ENCODE measurements around the gene HNRNPA3.
"Not testable (repeated sequence)": the region's sequence is repeated elsewhere in the genome, so short reads cannot be mapped to it uniquely, and the experiment has no call there.

The HNRNPA3 gene

GRCh38 chr2:177188482-177189469 is 23.8 kb upstream of the HNRNPA3 start:
- no peak for DNase-seq

GRCh38 chr2:177190941-177191340 is 21.7 kb upstream of the HNRNPA3 start:
- no peak for DNase-seq

- no peak for DNase-seq
Observed at GRCh38 chr2:177192788-177193187, 19.8 kb upstream of the HNRNPA3 start.

DNA sequence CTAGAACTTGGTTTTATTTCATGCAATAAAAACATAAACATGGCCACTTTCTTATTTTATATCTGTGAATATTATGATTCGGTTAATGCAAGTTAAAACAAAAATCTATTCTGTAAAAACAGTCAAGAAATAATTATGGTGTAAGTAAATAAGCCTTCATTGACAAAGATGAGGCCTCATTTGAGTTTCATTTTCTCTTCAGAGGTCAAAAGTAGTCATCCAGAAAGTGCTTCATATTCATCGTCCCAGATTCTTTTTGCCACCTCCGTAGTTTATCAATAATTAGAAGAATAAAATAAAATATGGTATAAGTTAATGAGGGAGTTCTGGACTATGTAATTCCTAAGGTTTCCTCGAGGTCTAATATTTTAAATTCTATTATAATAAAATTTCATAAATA is 19.4 kb upstream of the HNRNPA3 start:
- DNase-seq = no peak

- no peak for DNase-seq
Observed at GRCh38 chr2:177195194-177195593, 17.4 kb upstream of the HNRNPA3 start.

- not testable (repeated sequence) for DNase-seq
Observed at GRCh38 chr2:177200419-177200818, 12.2 kb upstream of the HNRNPA3 start.

GRCh38 chr2:177201919-177202346 is 10.7 kb upstream of the HNRNPA3 start:
- DNase-seq = no peak

- no peak for DNase-seq
Observed at GRCh38 chr2:177204417-177204816, 8.2 kb upstream of the HNRNPA3 start.

DNA sequence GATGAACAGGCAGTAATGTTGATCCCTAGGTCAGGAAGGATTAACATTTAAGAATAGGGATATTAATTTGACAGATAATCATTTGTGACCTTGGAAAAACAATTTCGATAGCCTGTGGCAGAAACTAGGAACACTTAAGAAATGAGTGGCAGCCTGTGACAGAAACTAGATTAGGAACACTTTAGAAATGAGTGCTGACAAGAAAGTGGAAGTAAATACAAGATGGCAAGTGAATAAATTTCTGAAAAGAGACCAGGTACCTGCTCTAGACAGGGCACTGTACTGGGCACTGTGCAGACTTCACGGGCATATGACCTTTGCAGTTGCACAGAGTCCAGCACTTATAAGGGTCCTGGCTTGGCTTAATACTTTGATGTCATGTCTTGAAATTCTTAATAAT is 5.5 kb upstream of the HNRNPA3 start:
- no peak for DNase-seq

DNA sequence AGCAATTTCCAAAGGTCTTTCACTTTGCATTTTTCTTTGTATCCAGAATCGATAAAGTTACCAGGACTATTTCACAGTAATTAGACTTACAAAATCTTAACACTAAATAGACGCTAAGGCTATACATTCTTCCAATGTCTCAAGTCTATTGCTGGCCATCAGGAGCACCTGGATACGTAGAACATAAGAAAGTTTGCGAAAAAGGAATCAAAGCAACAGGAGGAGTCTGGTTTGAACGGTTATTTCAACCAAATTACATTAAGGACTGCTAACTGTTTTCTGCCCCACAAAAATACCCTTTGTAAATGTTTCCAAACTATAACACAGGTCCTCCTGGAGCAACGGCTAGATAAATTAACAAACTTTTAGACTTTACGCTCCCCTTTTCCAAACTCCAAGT is 1.4 kb upstream of the HNRNPA3 start:
- DNase-seq = no peak

DNA sequence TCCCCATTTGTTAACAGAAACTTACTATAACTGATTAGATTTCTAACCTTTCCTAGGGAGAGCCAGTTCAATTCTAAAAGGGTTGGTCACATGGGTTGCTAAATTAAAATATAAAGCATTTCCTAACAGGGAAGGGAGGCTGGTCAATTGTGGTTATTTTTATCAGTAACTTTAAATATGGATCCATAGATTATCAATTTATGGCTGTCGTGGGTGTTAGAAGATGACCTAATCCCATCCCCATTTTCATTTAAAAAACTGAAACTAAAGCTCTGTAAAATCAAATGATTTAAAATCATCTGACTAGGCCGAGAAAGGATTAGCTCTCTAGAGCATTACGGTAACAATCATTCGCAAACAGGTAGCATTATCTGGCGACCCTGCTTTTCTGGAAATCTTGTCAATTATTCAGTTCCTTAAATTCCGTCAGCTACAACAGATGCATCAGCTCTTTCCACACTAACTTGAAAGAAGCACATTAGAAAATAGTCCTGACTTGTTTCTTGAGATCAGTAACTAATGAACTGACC is 953 bp upstream of the HNRNPA3 start:
- DNase-seq = no peak

GRCh38 chr2:177212891-177213856 is 580 bp downstream of the HNRNPA3 start:
- peak; percentile 66 to 86 for DNase-seq

DNA sequence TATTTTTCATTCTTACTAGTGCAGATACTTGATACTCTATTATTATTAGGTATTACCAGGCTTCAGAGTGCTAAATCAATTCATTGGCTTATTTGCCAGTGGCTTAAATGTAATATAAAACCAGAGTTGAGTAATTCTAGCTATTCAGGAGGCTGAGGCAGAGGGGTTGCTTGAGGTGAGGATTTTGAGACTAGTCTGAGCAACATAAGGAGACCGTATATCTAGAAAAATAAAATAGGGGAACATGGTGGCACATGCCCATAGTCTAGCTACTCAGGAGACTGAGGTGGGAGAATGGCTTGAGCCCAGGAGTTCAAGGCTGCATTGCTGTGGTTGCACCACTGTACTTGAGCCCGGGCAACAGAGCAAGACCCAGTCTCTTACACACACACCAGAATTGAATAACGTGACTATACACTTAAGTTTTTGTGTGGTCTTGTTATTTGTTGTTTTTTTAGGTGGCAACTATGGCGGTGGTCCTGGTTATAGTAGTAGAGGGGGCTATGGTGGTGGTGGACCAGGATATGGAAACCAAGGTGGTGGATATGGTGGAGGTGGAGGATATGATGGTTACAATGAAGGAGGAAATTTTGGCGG is 4.8 kb downstream of the HNRNPA3 start:
- no peak for DNase-seq

- not testable (repeated sequence) for DNase-seq
Observed at GRCh38 chr2:177219787-177220186, 7.2 kb downstream of the HNRNPA3 start.

- no peak for DNase-seq
Observed at GRCh38 chr2:177221534-177221933, 8.9 kb downstream of the HNRNPA3 start.

GRCh38 chr2:177221970-177222369 is 9.4 kb downstream of the HNRNPA3 start:
- no peak for DNase-seq

GRCh38 chr2:177223436-177223835 is 10.8 kb downstream of the HNRNPA3 start:
- DNase-seq = not testable (repeated sequence)

DNA sequence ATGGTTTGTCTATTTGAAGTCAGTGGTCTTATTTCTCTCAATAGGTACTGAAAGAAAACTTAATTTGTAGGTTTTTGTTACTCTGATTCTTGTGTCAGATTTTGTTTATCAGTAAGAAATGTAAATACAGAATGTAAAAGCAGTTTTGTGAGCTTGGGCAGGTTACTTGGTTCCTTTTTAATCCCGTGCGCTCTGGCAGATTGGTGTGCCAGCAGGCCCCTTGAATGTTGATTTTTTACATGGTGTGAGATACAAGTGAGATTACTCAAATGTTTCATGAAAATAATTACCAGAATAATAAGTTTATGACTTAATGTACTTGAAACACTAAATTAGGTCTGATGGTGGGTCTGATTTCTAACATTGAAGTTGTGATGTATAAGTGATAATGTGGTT is 13.4 kb downstream of the HNRNPA3 start:
- DNase-seq = no peak

DNA sequence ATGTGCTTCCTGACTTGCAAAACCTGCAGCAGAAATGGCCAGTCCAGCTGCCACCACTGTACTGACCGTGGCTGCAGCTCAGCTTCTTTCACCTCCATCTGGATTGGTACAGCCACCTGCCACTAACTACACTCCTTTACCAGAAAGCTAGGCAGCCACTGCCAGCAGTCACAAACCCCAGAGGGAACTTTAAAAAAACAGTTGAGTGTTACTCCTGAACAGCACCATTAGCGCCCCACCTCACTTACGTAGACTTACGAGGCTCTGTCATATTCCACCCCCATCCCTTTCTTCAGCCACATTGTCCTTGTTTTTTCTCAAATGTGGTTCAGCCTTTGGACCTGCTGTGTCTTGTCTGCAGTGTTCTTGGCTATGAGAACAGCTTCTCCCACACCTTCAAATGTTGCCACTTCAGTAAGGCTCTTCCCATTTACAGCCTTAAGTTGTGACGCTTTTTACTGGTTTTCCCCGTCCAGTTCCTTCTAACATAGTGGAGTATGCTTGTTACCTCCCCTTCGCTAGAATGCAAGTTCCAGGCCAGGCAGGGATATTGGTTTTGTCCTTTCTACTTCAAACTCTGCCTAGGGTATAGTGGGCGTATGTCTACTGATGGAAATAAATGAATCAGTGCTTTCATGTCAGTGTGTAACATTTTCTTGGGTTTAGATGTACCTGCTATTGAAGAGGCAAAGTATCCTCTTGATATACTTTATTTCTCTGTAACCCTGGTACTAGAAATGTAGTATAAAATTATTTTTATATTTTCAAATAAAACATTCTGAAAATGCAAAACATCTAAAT is 17.0 kb downstream of the HNRNPA3 start:
- no peak for DNase-seq

DNA sequence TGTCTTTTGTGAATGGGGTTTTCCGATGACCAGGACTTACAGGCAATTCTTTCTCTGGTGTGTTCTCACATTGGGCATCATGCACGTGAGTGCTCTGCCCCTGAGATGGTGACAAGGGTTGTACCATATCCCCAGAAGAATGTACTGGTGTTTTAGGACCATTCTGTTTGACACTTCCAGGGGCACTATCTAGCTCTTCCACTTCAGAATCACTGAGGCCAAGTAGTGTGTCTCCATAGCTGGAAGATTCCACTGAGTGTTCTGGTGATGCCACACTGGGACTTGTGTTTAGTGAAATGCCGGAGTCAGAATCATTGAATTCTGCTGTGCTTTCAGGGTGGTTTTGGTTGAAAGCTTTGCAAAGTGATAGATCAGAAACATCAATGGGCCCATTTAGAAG is 18.7 kb downstream of the HNRNPA3 start:
- DNase-seq = no peak

GRCh38 chr2:177232098-177232704 is 19.6 kb downstream of the HNRNPA3 start:
- no peak for DNase-seq
